Dendritic cell treated with granulocyte-macrophage colony-stimulating factor and Interleukin-4, amounts not matched to agents 40 ng/mL and 50 ng/mL, for 4 days (primary cell): ENCODE measurements around the gene EGR4.

ENCODE experiments used
- H3K27ac Mint-ChIP-seq: one replicate; pipeline ENCODE4 v1.8.0; 2022; ENCODE audit warnings: mild to moderate bottlenecking, mixed read lengths
- H3K27me3 Mint-ChIP-seq: one replicate; pipeline ENCODE4 v1.8.0; 2022; ENCODE audit warnings: mild to moderate bottlenecking, mixed read lengths
- H3K36me3 Mint-ChIP-seq: one replicate; pipeline ENCODE4 v1.8.0; 2022; ENCODE audit warnings: low read depth, mixed read lengths
- H3K4me1 Mint-ChIP-seq: one replicate; pipeline ENCODE4 v1.8.0; 2022; ENCODE audit warnings: low read depth, mixed read lengths
- H3K4me3 Mint-ChIP-seq: one replicate; pipeline ENCODE4 v1.8.0; 2022; ENCODE audit warnings: mild to moderate bottlenecking, moderate library complexity, mixed read lengths
- H3K9me3 Mint-ChIP-seq: one replicate; pipeline ENCODE4 v1.8.0; 2022; ENCODE audit warnings: mixed read lengths
- intact Hi-C: fragments of 100-400 bp; cut with micrococcal nuclease; formaldehyde crosslinking; loops from one replicate; pipeline ENCODE4 v1.15.0; 2022

Gene EGR4

GRCh38 chr2:73293534-73294171, at the start of gene EGR4:
Gene EGR4 (minus strand): TSS chr2:73293548. CDS start chr2:73293317, 231 bp downstream.
- Mint-ChIP-seq H3K4me3 (peak within 1 kb of the TSS; percentile 80), H3K27ac (no peak within 1 kb of the TSS), H3K36me3 (no peaks in the 10 kb centered on the region), H3K4me1 (peaks cover 18% of the 10 kb centered on the region), H3K9me3 (no peaks in the 10 kb centered on the region), H3K27me3 (peaks cover 87% of the 10 kb centered on the region)
- intact Hi-C loops: loop anchor here (1.0 to 5.0 kb wide), 2 partner anchors 9 to 94 kb away; partner anchors contain the start of genes ALMS1 and FBXO41

GRCh38 chr2:73341039-73341438, 47.7 kb upstream of the EGR4 start:
- H3K27ac Mint-ChIP-seq: no peak overlapping the region
- H3K4me3 Mint-ChIP-seq: no peak overlapping the region
- no peaks in the 10 kb centered on the region for H3K4me1 Mint-ChIP-seq
- intact Hi-C loops: no loop called here
- peaks cover 3% of the 10 kb centered on the region for H3K27me3 Mint-ChIP-seq
- H3K36me3 Mint-ChIP-seq: no peaks in the 10 kb centered on the region
- H3K9me3 Mint-ChIP-seq: no peaks in the 10 kb centered on the region

GRCh38 chr2:73339201-73339600, 45.9 kb upstream of the EGR4 start:
- H3K36me3 Mint-ChIP-seq: no peaks in the 10 kb centered on the region
- intact Hi-C loops: no loop called here
- H3K4me1 Mint-ChIP-seq: no peaks in the 10 kb centered on the region

GRCh38 chr2:73337828-73338227, 44.5 kb upstream of the EGR4 start:
- Mint-ChIP-seq H3K27ac (no peak overlapping the region), H3K27me3 (peaks cover 2% of the 10 kb centered on the region), H3K4me3 (no peak overlapping the region), H3K9me3 (peaks cover 13% of the 10 kb centered on the region), H3K4me1 (no peaks in the 10 kb centered on the region), H3K36me3 (no peaks in the 10 kb centered on the region)
- intact Hi-C loops: no loop called here

More at GRCh38 chr2:73339201-73339600, 45.9 kb upstream of the EGR4 start:
- Mint-ChIP-seq H3K9me3 (peaks cover 9% of the 10 kb centered on the region), H3K27ac (no peak overlapping the region), H3K4me3 (no peak overlapping the region), H3K27me3 (peaks cover 2% of the 10 kb centered on the region)

- H3K36me3 Mint-ChIP-seq: no peaks in the 10 kb centered on the region
- no peak overlapping the region for H3K4me3 Mint-ChIP-seq
- H3K27ac Mint-ChIP-seq: no peak overlapping the region
- H3K27me3 Mint-ChIP-seq: peaks cover 4% of the 10 kb centered on the region
- intact Hi-C loops: no loop called here
- peaks cover 13% of the 10 kb centered on the region for H3K9me3 Mint-ChIP-seq
- H3K4me1 Mint-ChIP-seq: no peaks in the 10 kb centered on the region
Observed at GRCh38 chr2:73334620-73335019, 41.3 kb upstream of the EGR4 start.

GRCh38 chr2:73334045-73334444, 40.7 kb upstream of the EGR4 start:
- no peak overlapping the region for H3K4me3 Mint-ChIP-seq
- peaks cover 4% of the 10 kb centered on the region for H3K27me3 Mint-ChIP-seq
- no peak overlapping the region for H3K27ac Mint-ChIP-seq
- H3K9me3 Mint-ChIP-seq: peaks cover 13% of the 10 kb centered on the region
- intact Hi-C loops: no loop called here
- no peaks in the 10 kb centered on the region for H3K4me1 Mint-ChIP-seq
- H3K36me3 Mint-ChIP-seq: no peaks in the 10 kb centered on the region

GRCh38 chr2:73333564-73333963, 40.2 kb upstream of the EGR4 start:
- H3K36me3 Mint-ChIP-seq: no peaks in the 10 kb centered on the region
- H3K27me3 Mint-ChIP-seq: peaks cover 4% of the 10 kb centered on the region
- no peak overlapping the region for H3K27ac Mint-ChIP-seq
- no peak overlapping the region for H3K4me3 Mint-ChIP-seq
- H3K4me1 Mint-ChIP-seq: no peaks in the 10 kb centered on the region
- peaks cover 13% of the 10 kb centered on the region for H3K9me3 Mint-ChIP-seq
- intact Hi-C loops: no loop called here

GRCh38 chr2:73324126-73324725, 30.9 kb upstream of the EGR4 start:
- Mint-ChIP-seq H3K36me3 (no peaks in the 10 kb centered on the region), H3K9me3 (no peaks in the 10 kb centered on the region)
- intact Hi-C loops: no loop called here

GRCh38 chr2:73323551-73323950, 30.2 kb upstream of the EGR4 start:
- no peak overlapping the region for H3K27ac Mint-ChIP-seq
- peaks cover 21% of the 10 kb centered on the region for H3K27me3 Mint-ChIP-seq
- H3K4me1 Mint-ChIP-seq: no peaks in the 10 kb centered on the region
- no peaks in the 10 kb centered on the region for H3K9me3 Mint-ChIP-seq
- H3K4me3 Mint-ChIP-seq: no peak overlapping the region
- H3K36me3 Mint-ChIP-seq: no peaks in the 10 kb centered on the region
- intact Hi-C loops: no loop called here

More at GRCh38 chr2:73324126-73324725, 30.9 kb upstream of the EGR4 start:
- H3K27ac Mint-ChIP-seq: no peak overlapping the region
- peaks cover 21% of the 10 kb centered on the region for H3K27me3 Mint-ChIP-seq
- H3K4me1 Mint-ChIP-seq: no peaks in the 10 kb centered on the region
- H3K4me3 Mint-ChIP-seq: no peak overlapping the region

- Mint-ChIP-seq H3K36me3 (no peaks in the 10 kb centered on the region), H3K27ac (no peak overlapping the region), H3K9me3 (no peaks in the 10 kb centered on the region), H3K27me3 (peaks cover 8% of the 10 kb centered on the region), H3K4me3 (no peak overlapping the region), H3K4me1 (no peaks in the 10 kb centered on the region)
- intact Hi-C loops: no loop called here
Observed at GRCh38 chr2:73314441-73314840, 21.1 kb upstream of the EGR4 start.

- H3K4me1 Mint-ChIP-seq: no peaks in the 10 kb centered on the region
- no peaks in the 10 kb centered on the region for H3K36me3 Mint-ChIP-seq
- intact Hi-C loops: no loop called here
- H3K27me3 Mint-ChIP-seq: peaks cover 19% of the 10 kb centered on the region
- no peaks in the 10 kb centered on the region for H3K9me3 Mint-ChIP-seq
- no peak overlapping the region for H3K4me3 Mint-ChIP-seq
- no peak overlapping the region for H3K27ac Mint-ChIP-seq
Observed at GRCh38 chr2:73307720-73308119, 14.4 kb upstream of the EGR4 start.

GRCh38 chr2:73301636-73302035, 8.3 kb upstream of the EGR4 start:
- Mint-ChIP-seq H3K9me3 (no peaks in the 10 kb centered on the region), H3K27me3 (peaks cover 39% of the 10 kb centered on the region), H3K36me3 (no peaks in the 10 kb centered on the region), H3K4me1 (no peaks in the 10 kb centered on the region), H3K4me3 (no peak overlapping the region), H3K27ac (no peak overlapping the region)
- intact Hi-C loops: no loop called here

- H3K4me1 Mint-ChIP-seq: no peaks in the 10 kb centered on the region
- no peaks in the 10 kb centered on the region for H3K9me3 Mint-ChIP-seq
- H3K4me3 Mint-ChIP-seq: no peak overlapping the region
- intact Hi-C loops: no loop called here
- no peaks in the 10 kb centered on the region for H3K36me3 Mint-ChIP-seq
- no peak overlapping the region for H3K27ac Mint-ChIP-seq
- H3K27me3 Mint-ChIP-seq: peaks cover 45% of the 10 kb centered on the region
Observed at GRCh38 chr2:73300926-73301325, 7.6 kb upstream of the EGR4 start.

GRCh38 chr2:73297586-73297985, 4.2 kb upstream of the EGR4 start:
- Mint-ChIP-seq H3K9me3 (no peaks in the 10 kb centered on the region), H3K27ac (no peak overlapping the region), H3K4me1 (peaks cover under 1% of the 10 kb centered on the region), H3K36me3 (no peaks in the 10 kb centered on the region), H3K4me3 (no peak overlapping the region), H3K27me3 (peaks cover 69% of the 10 kb centered on the region)
- intact Hi-C loops: no loop called here

- Mint-ChIP-seq H3K9me3 (no peaks in the 10 kb centered on the region), H3K27ac (no peak overlapping the region), H3K4me1 (peaks cover 5% of the 10 kb centered on the region), H3K36me3 (no peaks in the 10 kb centered on the region), H3K27me3 (peaks cover 70% of the 10 kb centered on the region), H3K4me3 (no peak overlapping the region)
- intact Hi-C loops: no loop called here
Observed at GRCh38 chr2:73297151-73297559, 3.8 kb upstream of the EGR4 start.
